NCI-H748 (cell line): ENCODE results near the gene CDY1B.
"Not testable (repeated sequence)": the region's sequence is repeated elsewhere in the genome, so short reads cannot be mapped to it uniquely, and the experiment has no call there.

ENCODE experiments used
- DNase-seq: peaks from one replicate; lab custom pipeline; 2025; ENCODE audit not compliant: unreplicated experiment; lab: John Stamatoyannopoulos, UW

The CDY1B gene, protein sequence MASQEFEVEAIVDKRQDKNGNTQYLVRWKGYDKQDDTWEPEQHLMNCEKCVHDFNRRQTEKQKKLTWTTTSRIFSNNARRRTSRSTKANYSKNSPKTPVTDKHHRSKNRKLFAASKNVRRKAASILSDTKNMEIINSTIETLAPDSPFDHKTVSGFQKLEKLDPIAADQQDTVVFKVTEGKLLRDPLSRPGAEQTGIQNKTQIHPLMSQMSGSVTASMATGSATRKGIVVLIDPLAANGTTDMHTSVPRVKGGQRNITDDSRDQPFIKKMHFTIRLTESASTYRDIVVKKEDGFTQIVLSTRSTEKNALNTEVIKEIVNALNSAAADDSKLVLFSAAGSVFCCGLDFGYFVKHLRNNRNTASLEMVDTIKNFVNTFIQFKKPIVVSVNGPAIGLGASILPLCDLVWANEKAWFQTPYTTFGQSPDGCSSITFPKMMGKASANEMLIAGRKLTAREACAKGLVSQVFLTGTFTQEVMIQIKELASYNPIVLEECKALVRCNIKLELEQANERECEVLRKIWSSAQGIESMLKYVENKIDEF

DNA sequence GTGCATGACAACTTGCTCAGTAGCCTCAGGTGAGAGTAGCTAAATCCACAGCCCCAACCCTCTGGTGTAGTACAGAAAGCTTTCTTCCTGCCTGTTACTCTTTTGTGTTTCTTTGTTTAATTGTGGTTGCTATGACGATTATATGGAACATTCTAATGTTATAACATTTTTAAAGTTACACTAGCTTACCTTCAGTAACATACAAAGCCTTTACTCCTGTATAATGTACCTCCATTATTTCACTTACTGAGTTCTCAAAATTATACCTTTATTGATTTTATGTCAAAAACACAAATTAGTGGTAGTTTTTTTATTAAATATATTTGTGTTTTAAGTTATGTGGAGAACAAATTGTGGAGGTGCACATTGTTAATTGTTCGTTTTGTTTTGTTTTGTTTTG is at the start of gene CDY1B:
CDY1B (minus strand) TSS at position 101 of the 400 bp plus-strand sequence. CDS start 331 bp downstream, outside the sequence.
- DNase-seq, result not testable (repeated sequence)

- DNase-seq, result not testable (repeated sequence)
Measured at GRCh38 chrY:24049525-24049924, 1.7 kb upstream of the CDY1B start.

GRCh38 chrY:24043209-24043608 is 4.6 kb downstream of the CDY1B start:
- not testable (repeated sequence) for DNase-seq

GRCh38 chrY:24039008-24039718 is 8.7 kb downstream of the CDY1B start:
- DNase-seq, result not testable (repeated sequence)

DNA sequence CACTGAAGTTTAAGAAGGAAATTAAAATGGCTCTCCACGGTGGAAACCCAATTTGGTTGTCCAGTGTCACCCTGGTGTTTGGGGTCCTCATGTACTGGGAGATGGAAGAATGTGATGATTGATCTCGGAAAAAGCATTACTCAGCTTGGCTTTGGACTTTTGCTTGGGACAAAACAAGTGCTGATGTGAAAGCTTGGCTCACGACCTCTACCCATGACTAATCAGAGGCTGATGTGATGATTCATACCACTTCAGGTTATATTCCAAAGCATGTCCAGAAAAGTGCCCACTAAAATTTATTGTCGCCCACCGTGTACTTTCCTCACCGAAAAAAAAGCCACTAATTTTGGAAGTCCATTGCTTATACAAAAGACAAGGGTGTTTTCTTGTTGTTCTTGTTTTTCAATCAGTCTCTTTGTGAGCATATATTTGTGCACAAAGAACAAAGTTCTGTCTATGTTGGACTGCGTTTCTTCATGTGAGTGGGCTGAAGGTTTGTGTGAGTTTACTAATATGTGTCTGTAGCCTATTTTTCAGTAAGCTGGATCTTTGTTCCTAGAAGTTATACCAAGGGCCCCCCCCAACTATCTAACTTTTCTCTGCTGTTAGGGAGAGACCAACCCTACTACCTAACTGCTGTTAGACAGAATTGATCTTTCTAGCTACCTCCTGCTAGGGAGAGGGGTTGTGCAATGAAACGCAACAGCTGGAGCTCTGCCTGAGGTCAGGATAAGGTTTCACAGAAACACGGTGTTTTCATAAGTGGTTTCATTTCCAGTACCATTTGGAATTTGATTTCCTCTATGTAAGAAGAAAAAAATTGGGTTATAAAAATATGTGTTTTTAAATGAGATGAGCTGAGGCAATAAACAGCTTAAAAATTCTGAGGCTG is 21.4 kb downstream of the CDY1B start:
- DNase-seq, result not testable (repeated sequence)
